PFSK-1 (cell line): ENCODE measurements around the gene CAB39.

Experiments
- FOXP2 ChIP-seq: optimal IDR thresholded peaks from 2 replicates; pipeline ENCODE3; 2011; ENCODE audit warnings: borderline replicate concordance, control low read depth, inconsistent platforms; ENCODE audit not compliant: insufficient read depth; ENCODE audit errors: extremely low read length, extremely low read depth
- POLR2AphosphoS5 ChIP-seq: IDR thresholded peaks from 2 replicates; pipeline ENCODE4 v1.6.1; 2012; ENCODE audit warnings: low read depth, mild to moderate bottlenecking, control low read depth, low read length, moderate library complexity
- SIN3A ChIP-seq: IDR thresholded peaks from 2 replicates; pipeline ENCODE4 v1.6.1; 2012; ENCODE audit warnings: mild to moderate bottlenecking, low read length, moderate library complexity, borderline replicate concordance; ENCODE audit not compliant: insufficient read depth
- TAF1 ChIP-seq: IDR thresholded peaks from 2 replicates; pipeline ENCODE4 v1.6.1; 2012; ENCODE audit warnings: low read length, control low read depth, borderline replicate concordance; ENCODE audit not compliant: insufficient read depth
- TF ChIP-seq, protein P1 (sequence below), 2 experiments: IDR thresholded peaks; 2 replicates each; pipeline versions ENCODE4 v1.6.1 to v1.8.0; 2011 to 2012; ENCODE audit warnings: low read depth in 2 of 2, low read length in 2 of 2, control low read depth in 1 of 2, inconsistent platforms in 1 of 2, mild to moderate bottlenecking in 1 of 2, moderate library complexity in 1 of 2; ENCODE audit not compliant: insufficient read depth in 1 of 2

CAB39 gene

DNA sequence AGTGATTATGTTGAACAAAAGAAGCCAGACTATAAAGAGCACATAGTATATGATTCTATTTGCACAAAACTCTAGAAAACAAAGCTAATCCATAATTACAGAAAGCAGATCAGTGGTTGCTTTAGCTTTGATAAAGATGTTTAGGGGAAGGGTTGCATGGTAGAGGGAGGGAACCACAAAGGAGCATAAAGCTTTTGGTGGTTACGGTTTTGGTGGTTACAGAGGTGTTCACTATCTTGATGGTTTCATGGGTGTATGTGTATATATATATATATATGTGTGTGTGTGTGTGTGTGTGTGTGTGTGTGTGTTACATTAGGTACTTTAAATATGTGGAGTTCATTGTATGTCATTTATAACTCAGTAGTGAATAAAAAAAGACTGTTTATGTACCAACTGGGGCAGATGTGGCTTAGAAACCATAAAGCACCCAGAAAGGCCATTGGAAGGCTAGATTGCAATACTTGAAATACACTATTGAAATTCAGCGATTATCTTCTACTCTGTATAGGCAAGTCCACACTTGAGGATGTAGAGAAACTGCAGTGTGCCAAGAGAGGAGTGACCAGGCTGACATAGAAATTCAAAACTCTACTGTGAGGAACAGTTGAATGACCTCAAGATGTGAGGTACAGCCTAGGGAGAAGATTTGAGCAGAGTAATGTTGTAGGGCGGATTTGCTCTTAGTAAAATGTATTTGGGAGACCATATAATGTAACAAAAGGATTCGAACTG, 60.6 kb downstream of the CAB39 start:
- TF ChIP-seq, protein P1, sequence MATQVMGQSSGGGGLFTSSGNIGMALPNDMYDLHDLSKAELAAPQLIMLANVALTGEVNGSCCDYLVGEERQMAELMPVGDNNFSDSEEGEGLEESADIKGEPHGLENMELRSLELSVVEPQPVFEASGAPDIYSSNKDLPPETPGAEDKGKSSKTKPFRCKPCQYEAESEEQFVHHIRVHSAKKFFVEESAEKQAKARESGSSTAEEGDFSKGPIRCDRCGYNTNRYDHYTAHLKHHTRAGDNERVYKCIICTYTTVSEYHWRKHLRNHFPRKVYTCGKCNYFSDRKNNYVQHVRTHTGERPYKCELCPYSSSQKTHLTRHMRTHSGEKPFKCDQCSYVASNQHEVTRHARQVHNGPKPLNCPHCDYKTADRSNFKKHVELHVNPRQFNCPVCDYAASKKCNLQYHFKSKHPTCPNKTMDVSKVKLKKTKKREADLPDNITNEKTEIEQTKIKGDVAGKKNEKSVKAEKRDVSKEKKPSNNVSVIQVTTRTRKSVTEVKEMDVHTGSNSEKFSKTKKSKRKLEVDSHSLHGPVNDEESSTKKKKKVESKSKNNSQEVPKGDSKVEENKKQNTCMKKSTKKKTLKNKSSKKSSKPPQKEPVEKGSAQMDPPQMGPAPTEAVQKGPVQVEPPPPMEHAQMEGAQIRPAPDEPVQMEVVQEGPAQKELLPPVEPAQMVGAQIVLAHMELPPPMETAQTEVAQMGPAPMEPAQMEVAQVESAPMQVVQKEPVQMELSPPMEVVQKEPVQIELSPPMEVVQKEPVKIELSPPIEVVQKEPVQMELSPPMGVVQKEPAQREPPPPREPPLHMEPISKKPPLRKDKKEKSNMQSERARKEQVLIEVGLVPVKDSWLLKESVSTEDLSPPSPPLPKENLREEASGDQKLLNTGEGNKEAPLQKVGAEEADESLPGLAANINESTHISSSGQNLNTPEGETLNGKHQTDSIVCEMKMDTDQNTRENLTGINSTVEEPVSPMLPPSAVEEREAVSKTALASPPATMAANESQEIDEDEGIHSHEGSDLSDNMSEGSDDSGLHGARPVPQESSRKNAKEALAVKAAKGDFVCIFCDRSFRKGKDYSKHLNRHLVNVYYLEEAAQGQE (IDR thresholded peaks at IDR 0.05; ENCODE audit: insufficient read depth in 1 of 2, low read depth in 2 of 2, low read length in 2 of 2), result no peak
- no peak for TF ChIP-seq SIN3A
- TF ChIP-seq TAF1, result no peak
- TF ChIP-seq POLR2AphosphoS5, result no peak
- TF ChIP-seq FOXP2, result no peak

DNA sequence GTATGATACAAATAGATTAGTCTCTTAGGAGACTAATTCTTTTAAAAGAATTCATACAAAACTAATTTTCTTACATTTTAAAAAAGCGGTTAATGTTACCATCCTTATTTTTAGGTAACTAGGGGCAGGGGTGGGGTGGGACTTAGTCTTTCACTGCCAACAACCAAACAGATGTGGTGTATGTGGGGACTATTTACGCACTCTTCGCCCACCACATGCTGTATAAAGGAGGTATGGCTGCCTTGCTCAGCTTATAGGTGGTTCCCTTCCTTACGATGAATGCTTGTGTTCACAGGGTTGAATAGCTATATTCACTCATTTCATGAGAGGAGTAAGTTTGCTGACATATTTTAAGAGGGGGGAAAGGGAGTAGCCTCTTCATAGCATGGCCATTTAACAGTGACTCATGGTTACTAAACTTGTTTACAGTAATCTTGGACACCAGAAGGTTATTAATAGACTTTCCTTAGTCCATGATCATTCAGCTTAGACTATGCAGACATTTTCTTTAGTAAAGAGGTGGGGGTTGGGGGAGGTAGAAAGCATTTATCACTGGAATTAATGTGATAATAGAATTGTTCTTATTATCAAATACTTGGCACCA, 61.8 kb downstream of the CAB39 start:
- TF ChIP-seq FOXP2, result no peak
- no peak for TF ChIP-seq SIN3A
- no peak for TF ChIP-seq POLR2AphosphoS5
- TF ChIP-seq, protein P1 (IDR thresholded peaks at IDR 0.05; ENCODE audit: insufficient read depth in 1 of 2, low read depth in 2 of 2, low read length in 2 of 2), result no peak
- TF ChIP-seq TAF1, result no peak

DNA sequence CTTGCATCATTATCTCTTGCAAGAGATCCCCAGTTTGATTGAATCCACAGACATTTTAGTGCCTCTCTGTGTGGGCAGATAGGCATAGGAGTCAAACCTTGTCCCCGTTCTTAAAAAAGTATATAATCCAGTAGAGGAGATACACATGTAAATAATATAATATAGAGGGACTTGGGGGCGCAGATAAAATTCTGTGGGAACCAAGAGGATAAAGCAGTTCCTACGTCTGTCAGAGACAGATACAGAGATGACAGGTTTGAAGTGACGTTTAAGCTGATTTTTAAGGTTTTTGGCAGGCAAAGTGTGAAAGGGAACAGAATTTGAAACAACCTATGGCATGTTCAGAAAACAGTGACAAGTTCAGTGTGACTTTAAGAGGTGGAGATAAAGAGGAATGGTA, 63.1 kb downstream of the CAB39 start:
- TF ChIP-seq FOXP2 (no peak), POLR2AphosphoS5 (no peak), TAF1 (no peak), SIN3A (no peak)
- TF ChIP-seq, protein P1 (IDR thresholded peaks at IDR 0.05; ENCODE audit: insufficient read depth in 1 of 2, low read depth in 2 of 2, low read length in 2 of 2), result no peak

DNA sequence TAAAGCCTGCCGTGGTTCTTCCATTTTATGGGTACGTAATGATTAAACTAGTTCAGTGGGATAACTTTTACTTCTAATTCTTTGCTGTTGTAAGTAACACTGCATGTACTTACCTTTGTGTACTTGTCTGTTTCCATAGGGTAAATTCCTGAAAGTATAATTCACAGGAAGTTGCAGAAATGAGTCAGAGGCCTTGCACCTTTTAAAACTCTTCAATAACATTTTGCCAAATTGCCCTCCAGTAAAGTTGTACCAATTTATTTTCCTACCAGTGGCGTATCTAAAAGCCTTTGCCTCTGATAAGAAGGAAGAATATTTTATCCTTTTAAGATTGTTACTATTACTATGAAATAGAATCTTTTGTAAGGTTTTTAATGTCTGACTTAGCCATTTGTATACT, 65.1 kb downstream of the CAB39 start:
- TF ChIP-seq FOXP2 (no peak), SIN3A (no peak)

DNA sequence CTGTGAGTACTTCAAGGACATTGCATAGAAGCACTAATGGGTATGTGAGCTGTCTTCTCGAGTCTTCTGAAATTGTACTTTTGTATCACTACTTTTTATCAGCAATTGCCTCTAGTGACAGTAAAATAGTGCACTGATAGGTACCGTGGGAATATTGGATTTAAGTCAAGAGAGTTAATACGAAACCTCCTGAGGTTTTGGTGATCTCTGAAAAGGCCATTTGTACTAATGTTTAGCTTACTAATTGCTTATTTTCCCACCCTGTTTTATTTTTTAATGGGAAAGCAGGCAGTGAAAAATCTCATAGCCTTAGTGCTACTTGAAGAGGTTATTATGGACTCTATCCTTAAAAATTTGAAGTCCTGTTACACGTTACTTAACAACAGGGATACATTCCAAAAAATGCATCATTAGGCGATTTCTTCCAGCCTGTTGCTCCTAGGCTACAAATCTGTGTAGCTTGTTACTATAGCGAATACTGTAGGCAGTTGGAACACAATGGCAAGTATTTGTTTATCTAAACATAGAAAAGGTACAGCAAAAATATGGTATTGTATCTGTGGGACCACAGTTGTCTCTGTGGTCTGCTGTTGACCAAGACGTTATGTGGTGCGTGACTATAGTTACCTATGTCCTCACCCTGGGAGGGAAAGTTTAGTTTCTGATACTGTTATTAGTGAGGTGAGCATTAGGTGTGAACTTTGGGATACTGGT, 65.9 kb downstream of the CAB39 start:
- TF ChIP-seq, protein P1 (IDR thresholded peaks at IDR 0.05; ENCODE audit: insufficient read depth in 1 of 2, low read depth in 2 of 2, low read length in 2 of 2), result no peak
- no peak for TF ChIP-seq SIN3A
- no peak for TF ChIP-seq POLR2AphosphoS5
- TF ChIP-seq TAF1, result no peak
- no peak for TF ChIP-seq FOXP2
